Measurements from ENCODE around the gene MKLN1.
"Not testable (repeated sequence)": the region's sequence is repeated elsewhere in the genome, so short reads cannot be mapped to it uniquely, and the experiment has no call there.

- not testable (repeated sequence) for TF ChIP-seq CTCF, POLR2A (IDR thresholded peaks at IDR 0.05)
These were observed 187.8 kb downstream of the MKLN1 start for GRCh38 chr7:131515471-131515870.
